Measurements from ENCODE around the gene TOGARAM2.
"Not testable (repeated sequence)": the region's sequence is repeated elsewhere in the genome, so short reads cannot be mapped to it uniquely, and the experiment has no call there.

TOGARAM2 gene

DNA sequence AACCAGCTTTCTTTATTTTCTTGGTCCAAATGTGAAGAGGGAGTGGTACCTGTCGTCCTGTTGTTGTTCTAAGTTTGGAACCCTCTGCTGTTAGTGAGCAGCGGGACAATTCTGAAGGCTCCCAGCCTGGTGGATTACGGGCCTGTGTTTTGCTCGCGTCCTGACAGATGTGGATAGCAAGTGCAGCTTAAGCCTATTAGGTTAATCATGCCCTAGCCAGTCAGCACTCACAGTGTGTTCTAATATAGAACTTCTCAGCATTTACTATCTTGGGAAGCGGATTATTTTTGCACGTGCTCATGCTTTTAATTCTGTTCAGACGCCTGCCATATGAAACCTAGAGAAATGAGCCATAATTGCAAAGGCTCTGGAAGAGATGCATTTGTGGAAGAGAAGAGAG, 93.3 kb downstream of the TOGARAM2 start, which contains the start of gene PCARE:
PCARE (minus strand) TSS at position 113 of the 400 bp plus-strand sequence. CDS start 262 bp downstream, outside the sequence.
- DNase-seq (ENCODE audit: low read depth): no peak

DNA sequence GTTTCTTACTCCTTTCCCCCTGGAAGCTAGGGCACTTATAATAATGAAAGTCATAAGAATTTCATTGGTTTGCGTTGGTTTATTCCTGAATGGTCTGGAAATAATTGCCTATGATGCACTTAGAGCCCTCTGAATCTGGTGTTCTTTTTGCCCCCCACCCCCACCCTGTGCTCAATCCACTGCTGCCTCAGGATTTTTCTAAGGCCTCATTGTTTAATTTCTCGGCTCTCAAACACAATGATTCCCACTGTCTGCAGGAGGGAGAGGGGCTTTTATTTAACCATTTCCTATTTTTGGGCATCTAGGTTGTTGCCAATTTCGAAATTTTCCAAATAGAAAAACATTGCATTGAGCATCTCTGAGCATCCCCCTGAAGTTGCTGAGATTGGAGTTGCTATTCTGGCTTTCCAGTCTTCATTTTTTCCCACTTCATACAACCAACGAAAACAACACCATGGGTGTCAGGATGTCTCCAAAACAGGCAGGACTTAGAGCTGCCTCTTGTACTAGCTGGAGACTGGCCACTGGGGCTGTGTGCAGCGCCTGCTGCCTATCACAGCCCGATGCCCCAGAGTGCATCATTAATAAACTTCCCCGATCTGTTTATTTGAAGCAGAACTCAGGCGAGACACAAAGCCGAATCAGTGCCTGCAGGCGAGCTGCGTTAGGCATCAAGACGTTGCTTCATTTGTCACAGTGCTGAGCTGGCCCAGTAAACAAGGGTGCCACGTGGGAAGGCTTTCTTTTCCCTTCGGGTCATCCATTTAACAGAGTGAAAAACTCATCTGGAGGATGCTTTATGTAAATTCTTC, 95.0 kb downstream of the TOGARAM2 start:
- no peak for DNase-seq (ENCODE audit: low read depth)

DNA sequence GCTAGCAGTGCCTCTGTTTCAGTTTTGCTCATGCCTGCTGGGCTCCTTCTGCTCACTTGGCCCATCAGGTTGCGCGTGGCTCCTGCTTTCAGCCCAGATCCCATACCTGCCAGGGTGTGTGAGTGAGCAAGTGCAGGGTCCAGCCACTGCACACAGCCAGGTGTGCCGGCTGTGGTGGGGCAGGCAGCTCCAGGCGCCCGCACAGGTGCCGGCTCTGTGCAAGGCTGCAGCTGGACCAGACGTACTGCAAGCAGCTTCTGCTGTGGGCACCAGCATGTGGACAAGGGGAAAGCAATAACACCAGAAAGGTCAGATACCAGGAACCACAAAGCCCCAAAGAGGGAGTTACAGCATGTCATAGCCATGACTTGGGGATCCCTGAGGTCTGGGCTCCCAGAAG, 98.8 kb downstream of the TOGARAM2 start:
- DNase-seq (ENCODE audit: low read depth): no peak

DNA sequence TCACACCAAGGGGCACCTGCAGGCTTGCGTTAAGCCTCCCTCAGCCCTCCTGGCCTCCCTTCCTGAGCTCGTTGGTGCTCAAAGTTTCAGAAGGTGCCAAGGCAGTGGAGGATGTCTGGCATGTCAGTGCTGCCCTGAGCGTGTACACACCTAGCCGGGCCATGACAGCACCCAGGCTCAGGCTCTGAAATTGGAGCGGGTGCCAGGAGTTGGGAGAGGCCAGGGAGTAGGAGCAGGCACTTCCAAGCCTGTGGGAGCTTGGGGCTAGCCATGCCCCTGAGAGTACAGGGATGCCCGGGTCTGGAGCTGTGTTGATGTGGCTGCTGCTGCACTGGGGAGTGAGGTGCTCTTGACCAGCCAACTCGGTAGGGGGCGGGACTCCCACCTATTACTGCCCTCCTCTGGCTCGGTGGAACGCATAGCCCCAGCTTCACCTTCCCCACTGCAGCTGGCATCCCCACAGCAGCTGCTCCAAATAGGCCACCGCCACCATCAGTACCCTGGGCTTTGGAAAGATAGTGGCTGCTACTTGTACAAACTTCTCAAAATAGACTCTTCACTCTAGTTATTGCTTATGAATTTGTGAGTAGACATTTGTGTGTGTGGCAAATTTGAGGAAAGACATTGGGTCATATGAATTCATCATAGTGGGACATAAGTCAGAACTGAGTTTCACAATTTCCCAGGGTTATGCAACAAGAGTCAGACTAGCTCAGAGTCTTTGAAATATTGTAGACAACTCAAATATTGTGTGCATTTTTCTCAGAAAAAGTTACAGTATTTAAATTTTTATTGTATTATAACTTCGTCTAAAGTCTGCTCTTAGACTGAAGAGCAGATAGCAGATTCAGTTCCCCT, 100.0 kb downstream of the TOGARAM2 start:
- DNase-seq (ENCODE audit: low read depth): no peak

DNA sequence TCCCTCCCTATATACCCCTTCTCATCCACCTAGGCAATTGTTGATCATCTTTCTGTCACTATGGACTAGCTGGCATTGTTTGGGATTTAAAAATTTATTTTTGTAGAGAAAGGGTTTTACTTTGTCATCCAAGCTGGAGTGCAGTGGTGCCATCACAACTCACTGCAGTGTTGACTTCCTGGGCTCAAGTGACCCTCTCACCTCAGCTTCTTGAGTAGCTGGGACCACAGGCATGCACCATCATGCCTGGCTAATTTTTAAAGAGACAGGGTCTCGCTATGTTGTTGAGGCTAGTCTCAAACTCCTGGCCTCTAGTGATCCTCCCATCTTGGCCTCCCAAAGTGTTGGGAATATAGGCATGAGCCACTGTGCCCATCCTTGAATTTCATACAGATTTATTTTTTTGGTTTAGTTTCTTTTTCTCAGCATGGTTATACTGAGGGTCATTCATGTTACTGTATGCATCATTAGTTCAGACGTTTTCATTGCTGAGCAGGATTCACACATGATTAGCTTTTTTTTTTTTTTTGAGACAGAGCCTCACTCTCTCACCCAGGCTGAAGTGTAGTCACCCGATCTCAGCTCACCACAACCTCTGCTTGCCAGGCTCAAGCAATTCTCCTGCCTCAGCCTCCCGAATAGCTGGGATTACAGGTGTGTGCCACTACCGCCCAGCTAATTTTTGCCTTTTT, 101.9 kb downstream of the TOGARAM2 start:
- DNase-seq (ENCODE audit: low read depth): no peak

DNA sequence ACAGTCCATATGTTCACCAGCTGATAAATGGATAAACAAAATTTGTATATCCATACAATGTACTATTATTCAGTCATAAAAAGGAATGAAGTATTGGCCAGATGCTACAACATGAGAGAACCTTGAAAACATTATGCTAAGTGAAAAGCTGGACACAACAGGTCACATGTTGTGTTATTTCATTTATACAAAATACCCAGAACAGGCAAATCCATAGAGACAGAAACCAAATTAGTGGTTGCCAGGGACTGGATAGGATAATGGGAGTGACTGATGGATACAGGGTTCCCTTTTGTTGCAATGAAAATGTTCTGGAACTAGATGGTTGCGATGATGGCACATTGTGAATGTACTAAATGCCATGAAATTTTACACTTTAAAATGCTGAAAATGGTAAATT, 103.5 kb downstream of the TOGARAM2 start:
- no peak for DNase-seq (ENCODE audit: low read depth)

DNA sequence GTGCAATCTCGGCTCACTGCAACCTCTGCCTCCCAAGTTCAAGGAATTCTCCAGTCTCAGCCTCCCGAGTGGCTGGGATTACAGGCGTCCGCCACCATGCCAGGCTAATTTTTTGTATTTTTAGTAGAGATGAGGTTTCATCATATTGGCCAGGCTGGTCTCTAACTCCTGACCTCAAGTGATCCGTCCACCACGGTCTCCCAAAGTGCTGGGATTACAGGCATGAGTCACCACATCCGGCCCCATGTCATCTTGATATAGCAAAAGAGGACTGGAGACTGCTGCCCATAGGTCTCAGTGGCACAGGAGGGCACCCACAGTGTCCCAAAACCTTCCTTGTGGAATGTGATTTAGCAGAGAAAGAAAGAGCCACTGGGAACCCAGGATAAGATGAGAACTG, 109.2 kb downstream of the TOGARAM2 start:
- DNase-seq (ENCODE audit: low read depth): not testable (repeated sequence)

DNA sequence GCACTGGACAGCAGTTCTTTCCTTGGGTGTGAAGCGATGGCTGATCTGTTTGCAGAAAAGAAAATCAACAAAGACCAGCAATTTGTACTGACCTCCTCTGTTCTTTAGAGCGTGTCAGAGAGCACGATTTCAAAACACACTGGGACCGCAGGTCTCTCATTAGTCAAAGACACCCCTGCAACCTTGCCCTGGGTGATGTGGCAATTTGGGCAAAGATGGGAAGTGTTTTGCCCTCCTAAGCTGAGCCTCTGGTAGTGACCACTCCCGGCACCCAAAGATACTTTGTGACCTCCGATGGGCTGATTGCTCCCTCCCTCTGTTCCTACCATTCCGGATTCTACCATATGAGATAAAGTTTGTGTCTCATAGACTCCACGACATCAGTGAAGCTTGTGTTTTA, 115.9 kb downstream of the TOGARAM2 start:
- DNase-seq (ENCODE audit: low read depth): no peak

DNA sequence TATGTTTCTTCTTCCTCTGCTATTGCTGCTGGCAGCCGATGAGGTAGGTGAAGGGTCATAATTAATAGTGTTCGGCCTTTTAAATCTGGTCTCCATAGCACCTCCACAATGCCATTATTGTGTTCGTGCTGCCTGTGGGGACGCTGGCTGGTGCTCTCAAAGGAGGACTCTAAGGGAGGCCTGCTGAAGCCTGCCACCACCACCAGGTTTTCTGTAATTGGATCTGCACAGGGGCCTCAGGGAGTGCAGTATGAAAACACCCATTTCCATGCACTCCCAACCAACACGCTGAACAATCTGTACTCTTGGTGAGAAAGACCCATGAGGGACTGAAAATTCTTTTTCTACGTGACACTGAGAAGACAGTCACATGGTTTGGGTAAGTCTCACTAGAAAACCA, 116.5 kb downstream of the TOGARAM2 start:
- DNase-seq (ENCODE audit: low read depth): no peak

DNA sequence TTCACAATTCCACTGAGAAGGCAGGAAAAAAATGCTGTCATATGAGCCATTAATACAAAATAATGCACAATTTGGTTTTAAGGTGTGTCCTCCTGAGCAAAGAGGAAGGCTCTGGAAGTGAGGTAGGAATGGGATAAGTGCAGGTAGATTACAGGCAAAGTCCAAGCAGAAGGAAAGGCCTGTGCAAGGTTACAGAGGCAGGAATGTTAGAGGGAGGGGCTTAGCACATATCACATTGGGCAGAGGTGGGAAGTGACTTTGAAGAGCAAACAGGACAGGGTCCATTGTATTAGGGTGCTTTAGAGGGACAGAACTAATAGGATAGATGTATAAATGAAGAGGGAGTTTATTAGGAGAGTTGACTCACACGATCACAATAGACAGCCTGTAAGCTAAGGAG, 119.5 kb downstream of the TOGARAM2 start:
- no peak for DNase-seq (ENCODE audit: low read depth)
